ENCODE results near the gene SPECC1.

Gene SPECC1

GRCh38 chr17:20174588-20175265 is 165.6 kb downstream of the SPECC1 start:
- TF ChIP-seq, protein P1, sequence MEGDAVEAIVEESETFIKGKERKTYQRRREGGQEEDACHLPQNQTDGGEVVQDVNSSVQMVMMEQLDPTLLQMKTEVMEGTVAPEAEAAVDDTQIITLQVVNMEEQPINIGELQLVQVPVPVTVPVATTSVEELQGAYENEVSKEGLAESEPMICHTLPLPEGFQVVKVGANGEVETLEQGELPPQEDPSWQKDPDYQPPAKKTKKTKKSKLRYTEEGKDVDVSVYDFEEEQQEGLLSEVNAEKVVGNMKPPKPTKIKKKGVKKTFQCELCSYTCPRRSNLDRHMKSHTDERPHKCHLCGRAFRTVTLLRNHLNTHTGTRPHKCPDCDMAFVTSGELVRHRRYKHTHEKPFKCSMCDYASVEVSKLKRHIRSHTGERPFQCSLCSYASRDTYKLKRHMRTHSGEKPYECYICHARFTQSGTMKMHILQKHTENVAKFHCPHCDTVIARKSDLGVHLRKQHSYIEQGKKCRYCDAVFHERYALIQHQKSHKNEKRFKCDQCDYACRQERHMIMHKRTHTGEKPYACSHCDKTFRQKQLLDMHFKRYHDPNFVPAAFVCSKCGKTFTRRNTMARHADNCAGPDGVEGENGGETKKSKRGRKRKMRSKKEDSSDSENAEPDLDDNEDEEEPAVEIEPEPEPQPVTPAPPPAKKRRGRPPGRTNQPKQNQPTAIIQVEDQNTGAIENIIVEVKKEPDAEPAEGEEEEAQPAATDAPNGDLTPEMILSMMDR (IDR thresholded peaks at IDR 0.05; ENCODE audit: insufficient read depth, low read length, poor library complexity, severe bottlenecking), result no peak
- Histone ChIP-seq H3K27me3 (replicated peaks; ENCODE audit: control insufficient read depth, insufficient read depth, low read length) (no peaks in the 10 kb centered on the region), H3K4me3 (replicated peaks; ENCODE audit: low read depth, low read length) (no peak overlapping the region; the same call in 1 of the 2 replicates), H3K36me3 (ENCODE audit: control insufficient read depth, insufficient read depth, low read length) (no peaks in the 10 kb centered on the region)
- DNase-seq (ENCODE audit: extremely low read depth, insufficient read length), result no peak

GRCh38 chr17:20179041-20179440 is 169.9 kb downstream of the SPECC1 start:
- TF ChIP-seq, protein P1 (IDR thresholded peaks at IDR 0.05; ENCODE audit: insufficient read depth, low read length, poor library complexity, severe bottlenecking), result no peak
- no peak for DNase-seq (ENCODE audit: extremely low read depth, insufficient read length)
- Histone ChIP-seq H3K36me3 (ENCODE audit: control insufficient read depth, insufficient read depth, low read length) (no peaks in the 10 kb centered on the region), H3K4me3 (replicated peaks; ENCODE audit: low read depth, low read length) (no peak overlapping the region), H3K27me3 (replicated peaks; ENCODE audit: control insufficient read depth, insufficient read depth, low read length) (no peaks in the 10 kb centered on the region)

GRCh38 chr17:20180661-20181060 is 171.5 kb downstream of the SPECC1 start:
- H3K36me3 ChIP-seq (ENCODE audit: control insufficient read depth, insufficient read depth, low read length), result no peaks in the 10 kb centered on the region
- no peak for DNase-seq (ENCODE audit: extremely low read depth, insufficient read length)
- H3K27me3 ChIP-seq (replicated peaks; ENCODE audit: control insufficient read depth, insufficient read depth, low read length), result no peaks in the 10 kb centered on the region
- no peak overlapping the region for H3K4me3 ChIP-seq (replicated peaks; ENCODE audit: low read depth, low read length)
- TF ChIP-seq, protein P1 (IDR thresholded peaks at IDR 0.05; ENCODE audit: insufficient read depth, low read length, poor library complexity, severe bottlenecking), result no peak

DNA sequence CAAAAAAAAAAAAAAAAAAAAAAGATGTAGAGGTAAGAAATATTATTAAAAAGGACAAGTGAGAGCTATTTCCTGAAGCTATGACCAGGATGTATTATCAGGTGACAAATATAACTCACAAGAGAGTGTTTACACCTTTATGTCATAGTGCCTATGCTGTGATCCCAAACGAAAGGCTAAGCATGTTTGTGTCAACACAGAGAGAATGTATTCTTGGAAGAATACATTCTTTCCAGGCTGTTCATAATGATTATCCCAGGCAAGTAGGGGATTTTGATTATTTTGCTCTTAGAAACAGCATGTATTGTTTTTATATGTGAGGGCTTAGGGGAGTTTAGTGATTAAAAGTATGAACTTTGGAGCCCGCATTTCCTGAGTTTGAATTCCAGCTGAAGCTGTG is 175.0 kb downstream of the SPECC1 start:
- DNase-seq (ENCODE audit: extremely low read depth, insufficient read length), result no peak
- Histone ChIP-seq H3K4me3 (replicated peaks; ENCODE audit: low read depth, low read length) (no peak overlapping the region), H3K27me3 (replicated peaks; ENCODE audit: control insufficient read depth, insufficient read depth, low read length) (no peaks in the 10 kb centered on the region), H3K36me3 (ENCODE audit: control insufficient read depth, insufficient read depth, low read length) (no peaks in the 10 kb centered on the region)
- TF ChIP-seq, protein P1 (IDR thresholded peaks at IDR 0.05; ENCODE audit: insufficient read depth, low read length, poor library complexity, severe bottlenecking), result no peak

- DNase-seq (ENCODE audit: extremely low read depth, insufficient read length), result no peak
Measured at GRCh38 chr17:20184977-20185619, 175.9 kb downstream of the SPECC1 start.

More at GRCh38 chr17:20184977-20185619, 175.9 kb downstream of the SPECC1 start:
- H3K27me3 ChIP-seq (replicated peaks; ENCODE audit: control insufficient read depth, insufficient read depth, low read length), result no peaks in the 10 kb centered on the region
- H3K4me3 ChIP-seq (replicated peaks; ENCODE audit: low read depth, low read length), result no peak overlapping the region
- no peaks in the 10 kb centered on the region for H3K36me3 ChIP-seq (ENCODE audit: control insufficient read depth, insufficient read depth, low read length)
- TF ChIP-seq, protein P1 (IDR thresholded peaks at IDR 0.05; ENCODE audit: insufficient read depth, low read length, poor library complexity, severe bottlenecking), result no peak
